Liver (tissue), 9 donors: ENCODE results near the gene SUGT1. TPM values are rescaled to one million over a fixed set of nuclear protein-coding genes. Genes with fewer than 3 reads are reported as not detected.

Experiments
- DNase-seq: peaks from one replicate; pipeline ENCODE4 v3.0.0-alpha.2; 2017; ENCODE audit warnings: low spot score
- H3K27ac ChIP-seq, 2 donors: one replicate each; pipeline ENCODE4 v1.7.0; 2013; ENCODE audit warnings: inconsistent platforms in 2 of 2, low read length in 2 of 2, control low read depth in 1 of 2, low read depth in 1 of 2, mild to moderate bottlenecking in 1 of 2
- H3K27me3 ChIP-seq, 4 donors: one replicate each; pipeline versions ENCODE4 v1.6.1 to v1.7.0; 2013; ENCODE audit warnings: low read length in 3 of 4, inconsistent platforms in 1 of 4, mild to moderate bottlenecking in 1 of 4, moderate library complexity in 1 of 4; ENCODE audit not compliant: control insufficient read depth in 4 of 4, insufficient read depth in 4 of 4
- H3K36me3 ChIP-seq, 4 donors: one replicate each; pipeline versions ENCODE4 v1.6.1 to v1.7.0; 2013; ENCODE audit warnings: low read length in 3 of 4, mild to moderate bottlenecking in 3 of 4, low read depth in 1 of 4, moderate library complexity in 1 of 4; ENCODE audit not compliant: control insufficient read depth in 4 of 4, insufficient read depth in 3 of 4
- H3K4me1 ChIP-seq, 4 donors: one replicate each; pipeline versions ENCODE4 v1.6.1 to v1.7.0; 2013; ENCODE audit warnings: low read length in 3 of 4, mild to moderate bottlenecking in 3 of 4, moderate library complexity in 1 of 4; ENCODE audit not compliant: control insufficient read depth in 4 of 4, insufficient read depth in 4 of 4
- H3K4me3 ChIP-seq, 3 donors: one replicate each; pipeline versions ENCODE4 v1.6.1 to v1.7.0; 2013; ENCODE audit warnings: low read length in 3 of 3, control low read depth in 1 of 3, low read depth in 1 of 3, mild to moderate bottlenecking in 1 of 3
- H3K9ac ChIP-seq, 2 donors: one replicate each; pipeline ENCODE4 v1.7.0; 2013; ENCODE audit warnings: low read length in 2 of 2, mild to moderate bottlenecking in 2 of 2, moderate library complexity in 2 of 2, control low read depth in 1 of 2, low read depth in 1 of 2
- H3K9me3 ChIP-seq, 4 donors: one replicate each; pipeline versions ENCODE4 v1.6.1 to v1.7.0; 2013; ENCODE audit warnings: low read length in 3 of 4; ENCODE audit not compliant: control insufficient read depth in 4 of 4
- EGR1 ChIP-seq, 2 donors: IDR thresholded peaks; 2 replicates each; pipeline ENCODE4 v1.6.1; 2016 to 2018; ENCODE audit warnings: antibody characterized with exemption in 2 of 2, low read depth in 2 of 2
- FOXA1 ChIP-seq: IDR thresholded peaks from 2 replicates; pipeline ENCODE4 v1.6.1; 2016; ENCODE audit warnings: antibody characterized with exemption
- FOXA2 ChIP-seq: IDR thresholded peaks from 2 replicates; pipeline ENCODE4 v1.6.1; 2016; ENCODE audit warnings: antibody characterized with exemption
- GABPA ChIP-seq, 2 donors: IDR thresholded peaks in 1 of 2; conservative IDR thresholded peaks in 1 of 2; 2 replicates each; pipeline ENCODE4 v1.6.1; 2016; ENCODE audit warnings: antibody characterized with exemption in 2 of 2, mild to moderate bottlenecking in 1 of 2, moderate library complexity in 1 of 2
- HNF4A ChIP-seq, 2 donors: conservative IDR thresholded peaks; 2 replicates each; pipeline ENCODE4 v1.6.1; 2016; ENCODE audit warnings: antibody characterized with exemption in 2 of 2, mild to moderate bottlenecking in 2 of 2
- HNF4G ChIP-seq: IDR thresholded peaks from 2 replicates; pipeline ENCODE4 v1.6.1; 2016; ENCODE audit warnings: antibody characterized with exemption
- JUND ChIP-seq, 2 donors: IDR thresholded peaks; 2 replicates each; pipeline ENCODE4 v1.6.1; 2016; ENCODE audit warnings: antibody characterized with exemption in 2 of 2
- NR2F2 ChIP-seq: IDR thresholded peaks from 2 replicates; pipeline ENCODE4 v1.6.1; 2016; ENCODE audit warnings: antibody characterized with exemption
- RAD21 ChIP-seq, 2 donors: IDR thresholded peaks; 2 replicates each; pipeline ENCODE4 v1.6.1; 2016; ENCODE audit warnings: antibody characterized with exemption in 2 of 2, mild to moderate bottlenecking in 2 of 2
- RXRA ChIP-seq, 2 donors: IDR thresholded peaks; 2 replicates each; pipeline ENCODE4 v1.6.1; 2017 to 2018; ENCODE audit warnings: antibody characterized with exemption in 2 of 2, mild to moderate bottlenecking in 1 of 2
- SP1 ChIP-seq: IDR thresholded peaks from 2 replicates; pipeline ENCODE4 v1.6.1; 2018; ENCODE audit warnings: antibody characterized with exemption, mild to moderate bottlenecking
- TAF1 ChIP-seq: conservative IDR thresholded peaks from 2 replicates; pipeline ENCODE4 v1.6.1; 2016; ENCODE audit warnings: antibody characterized with exemption, mild to moderate bottlenecking
- YY1 ChIP-seq: IDR thresholded peaks from 2 replicates; pipeline ENCODE4 v1.6.1; 2016; ENCODE audit warnings: antibody characterized with exemption, mild to moderate bottlenecking
- WGBS: extraction: QIAGEN DNeasy Blood & Tissue Kit; methylation state at CpG from one replicate; pipeline ENCODE4 v1.1.7; 2013; 5-methylcytosine and 5-hydroxymethylcytosine counted together
- polyA plus RNA-seq, 2 donors: library from polyadenylated mRNA; stranded (reverse) in 1 of 2; unstranded in 1 of 2; fragments of 200-250 nt in 1 of 2; fragments of >200 nt in 1 of 2; fragmentation: Nextera tagmentation in 1 of 2; extraction: Ambion mirVana in 1 of 2; gene quantifications; one replicate each; pipeline versions ENCODE4 v1.2.1 to v1.2.3, GENCODE V29; 2013 to 2015
- total RNA-seq, 2 donors: library from RNA; depleted of rRNA; stranded (reverse); fragments of >200 nt; gene quantifications; one replicate each; pipeline ENCODE4 v1.2.3, GENCODE V29; 2014
- TF ChIP-seq, protein P1 (sequence below): IDR thresholded peaks from 2 replicates; pipeline ENCODE4 v1.6.1; 2016; ENCODE audit warnings: antibody characterized with exemption
- TF ChIP-seq, protein P2 (sequence below): fragments of 150-350 bp; IDR thresholded peaks from 2 replicates; pipeline ENCODE4 v1.5.1; 2017; ENCODE audit warnings: improper control_type of control experiment, low read depth, low read length; ENCODE audit not compliant: missing input control
- TF ChIP-seq, protein P3 (sequence below): IDR thresholded peaks from 2 replicates; pipeline ENCODE4 v1.6.1; 2016; ENCODE audit warnings: antibody characterized with exemption
- TF ChIP-seq, protein P4 (sequence below): IDR thresholded peaks from 2 replicates; pipeline ENCODE4 v1.6.1; 2016; ENCODE audit warnings: antibody characterized with exemption, mild to moderate bottlenecking
- TF ChIP-seq, protein P5 (sequence below): IDR thresholded peaks from 2 replicates; pipeline ENCODE4 v1.6.1; 2016; ENCODE audit warnings: antibody characterized with exemption
- donor health status: healthy.
- donor health status: healthy.
- donor health status: healthy.
- donor health status: healthy.
- donor health status: healthy.

Gene SUGT1
- total RNA-seq = 10 to 100 TPM; 17.2 to 24.4 TPM
- polyA plus RNA-seq = 10 to 100 TPM; 15.5 to 24.9 TPM

DNA sequence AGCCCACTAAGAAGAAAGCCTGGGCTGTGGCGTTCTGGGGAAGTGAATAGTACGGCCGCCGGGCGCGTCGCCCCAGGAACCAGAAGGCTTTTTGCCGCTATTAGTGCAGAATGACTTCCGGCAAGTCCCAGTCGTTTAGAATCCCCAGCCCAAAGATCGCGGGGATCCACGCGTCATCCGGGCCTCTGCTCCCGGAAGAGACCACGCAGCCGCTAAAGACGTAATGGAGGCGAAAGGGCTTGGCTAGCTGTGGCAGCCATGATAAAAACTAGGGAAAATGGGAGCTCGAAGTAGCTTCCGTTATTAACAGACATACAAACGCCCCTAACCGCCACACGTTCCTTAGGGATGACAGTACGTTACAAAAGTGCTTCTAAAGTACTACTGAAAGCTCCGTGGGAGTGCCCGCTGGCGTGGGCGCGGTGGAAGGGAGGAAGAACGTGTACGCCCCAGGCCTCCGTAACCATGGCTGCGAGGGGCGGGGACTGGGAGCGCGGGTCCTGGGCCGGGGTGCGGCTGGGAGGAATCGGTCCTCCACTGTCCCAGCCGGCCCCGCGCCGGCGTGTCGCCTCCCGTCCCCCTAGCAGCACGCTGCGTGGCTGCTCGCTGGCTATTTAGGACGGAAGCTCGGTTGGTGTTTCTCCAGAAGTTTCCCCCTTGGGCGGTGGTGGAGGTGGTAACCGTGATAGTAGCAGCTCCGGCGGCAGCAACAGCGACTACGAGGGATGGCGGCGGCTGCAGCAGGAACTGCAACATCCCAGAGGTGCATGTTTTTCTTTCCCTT, at the start of gene SUGT1:
TSS of gene SUGT1 (plus strand) at position 641 of the 784 bp plus-strand sequence. CDS start at position 726, 85 bp downstream.
- Histone ChIP-seq H3K9me3 (no peaks in the 10 kb centered on the region), H3K4me1 (peaks cover 2 to 25% (median 19%) of the 10 kb centered on the region in 4 donors), H3K4me3 (peak within 1 kb of the TSS; percentile 85 to 94 (median 91)), H3K9ac (peak within 1 kb of the TSS; percentile 84 to 92), H3K36me3 (peaks cover under 1 to 4% (median 2%) of the 10 kb centered on the region in 4 donors), H3K27me3 (no peaks in the 10 kb centered on the region), H3K27ac (peak within 1 kb of the TSS; percentile 95 to 99)
- TF ChIP-seq, protein P1, sequence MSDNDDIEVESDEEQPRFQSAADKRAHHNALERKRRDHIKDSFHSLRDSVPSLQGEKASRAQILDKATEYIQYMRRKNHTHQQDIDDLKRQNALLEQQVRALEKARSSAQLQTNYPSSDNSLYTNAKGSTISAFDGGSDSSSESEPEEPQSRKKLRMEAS = peak; percentile 85
- TF ChIP-seq, protein P2, sequence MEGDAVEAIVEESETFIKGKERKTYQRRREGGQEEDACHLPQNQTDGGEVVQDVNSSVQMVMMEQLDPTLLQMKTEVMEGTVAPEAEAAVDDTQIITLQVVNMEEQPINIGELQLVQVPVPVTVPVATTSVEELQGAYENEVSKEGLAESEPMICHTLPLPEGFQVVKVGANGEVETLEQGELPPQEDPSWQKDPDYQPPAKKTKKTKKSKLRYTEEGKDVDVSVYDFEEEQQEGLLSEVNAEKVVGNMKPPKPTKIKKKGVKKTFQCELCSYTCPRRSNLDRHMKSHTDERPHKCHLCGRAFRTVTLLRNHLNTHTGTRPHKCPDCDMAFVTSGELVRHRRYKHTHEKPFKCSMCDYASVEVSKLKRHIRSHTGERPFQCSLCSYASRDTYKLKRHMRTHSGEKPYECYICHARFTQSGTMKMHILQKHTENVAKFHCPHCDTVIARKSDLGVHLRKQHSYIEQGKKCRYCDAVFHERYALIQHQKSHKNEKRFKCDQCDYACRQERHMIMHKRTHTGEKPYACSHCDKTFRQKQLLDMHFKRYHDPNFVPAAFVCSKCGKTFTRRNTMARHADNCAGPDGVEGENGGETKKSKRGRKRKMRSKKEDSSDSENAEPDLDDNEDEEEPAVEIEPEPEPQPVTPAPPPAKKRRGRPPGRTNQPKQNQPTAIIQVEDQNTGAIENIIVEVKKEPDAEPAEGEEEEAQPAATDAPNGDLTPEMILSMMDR = peak; percentile 46
- TF ChIP-seq HNF4G = no peak
- peak; percentile 59 for TF ChIP-seq SP1
- TF ChIP-seq NR2F2 = peak; percentile 8
- peak; percentile 22 to 27 for TF ChIP-seq JUND (IDR thresholded peaks at IDR 0.05)
- peak; percentile 13 to 62 for TF ChIP-seq RAD21 (IDR thresholded peaks at IDR 0.05)
- TF ChIP-seq, protein P3, sequence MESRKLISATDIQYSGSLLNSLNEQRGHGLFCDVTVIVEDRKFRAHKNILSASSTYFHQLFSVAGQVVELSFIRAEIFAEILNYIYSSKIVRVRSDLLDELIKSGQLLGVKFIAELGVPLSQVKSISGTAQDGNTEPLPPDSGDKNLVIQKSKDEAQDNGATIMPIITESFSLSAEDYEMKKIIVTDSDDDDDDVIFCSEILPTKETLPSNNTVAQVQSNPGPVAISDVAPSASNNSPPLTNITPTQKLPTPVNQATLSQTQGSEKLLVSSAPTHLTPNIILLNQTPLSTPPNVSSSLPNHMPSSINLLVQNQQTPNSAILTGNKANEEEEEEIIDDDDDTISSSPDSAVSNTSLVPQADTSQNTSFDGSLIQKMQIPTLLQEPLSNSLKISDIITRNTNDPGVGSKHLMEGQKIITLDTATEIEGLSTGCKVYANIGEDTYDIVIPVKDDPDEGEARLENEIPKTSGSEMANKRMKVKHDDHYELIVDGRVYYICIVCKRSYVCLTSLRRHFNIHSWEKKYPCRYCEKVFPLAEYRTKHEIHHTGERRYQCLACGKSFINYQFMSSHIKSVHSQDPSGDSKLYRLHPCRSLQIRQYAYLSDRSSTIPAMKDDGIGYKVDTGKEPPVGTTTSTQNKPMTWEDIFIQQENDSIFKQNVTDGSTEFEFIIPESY = peak; percentile 98
- peak; percentile 86 for TF ChIP-seq TAF1
- TF ChIP-seq FOXA2 = no peak
- peak; percentile 32 to 58 for TF ChIP-seq RXRA (IDR thresholded peaks at IDR 0.05)
- peak; percentile 99 for TF ChIP-seq YY1
- TF ChIP-seq GABPA (IDR thresholded peaks at IDR 0.05 in 1 of 2, conservative IDR thresholded peaks at IDR 0.05 in 1 of 2) = peak; percentile 68 to 87
- TF ChIP-seq, protein P4, sequence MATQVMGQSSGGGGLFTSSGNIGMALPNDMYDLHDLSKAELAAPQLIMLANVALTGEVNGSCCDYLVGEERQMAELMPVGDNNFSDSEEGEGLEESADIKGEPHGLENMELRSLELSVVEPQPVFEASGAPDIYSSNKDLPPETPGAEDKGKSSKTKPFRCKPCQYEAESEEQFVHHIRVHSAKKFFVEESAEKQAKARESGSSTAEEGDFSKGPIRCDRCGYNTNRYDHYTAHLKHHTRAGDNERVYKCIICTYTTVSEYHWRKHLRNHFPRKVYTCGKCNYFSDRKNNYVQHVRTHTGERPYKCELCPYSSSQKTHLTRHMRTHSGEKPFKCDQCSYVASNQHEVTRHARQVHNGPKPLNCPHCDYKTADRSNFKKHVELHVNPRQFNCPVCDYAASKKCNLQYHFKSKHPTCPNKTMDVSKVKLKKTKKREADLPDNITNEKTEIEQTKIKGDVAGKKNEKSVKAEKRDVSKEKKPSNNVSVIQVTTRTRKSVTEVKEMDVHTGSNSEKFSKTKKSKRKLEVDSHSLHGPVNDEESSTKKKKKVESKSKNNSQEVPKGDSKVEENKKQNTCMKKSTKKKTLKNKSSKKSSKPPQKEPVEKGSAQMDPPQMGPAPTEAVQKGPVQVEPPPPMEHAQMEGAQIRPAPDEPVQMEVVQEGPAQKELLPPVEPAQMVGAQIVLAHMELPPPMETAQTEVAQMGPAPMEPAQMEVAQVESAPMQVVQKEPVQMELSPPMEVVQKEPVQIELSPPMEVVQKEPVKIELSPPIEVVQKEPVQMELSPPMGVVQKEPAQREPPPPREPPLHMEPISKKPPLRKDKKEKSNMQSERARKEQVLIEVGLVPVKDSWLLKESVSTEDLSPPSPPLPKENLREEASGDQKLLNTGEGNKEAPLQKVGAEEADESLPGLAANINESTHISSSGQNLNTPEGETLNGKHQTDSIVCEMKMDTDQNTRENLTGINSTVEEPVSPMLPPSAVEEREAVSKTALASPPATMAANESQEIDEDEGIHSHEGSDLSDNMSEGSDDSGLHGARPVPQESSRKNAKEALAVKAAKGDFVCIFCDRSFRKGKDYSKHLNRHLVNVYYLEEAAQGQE = peak; percentile 78
- TF ChIP-seq, protein P5, sequence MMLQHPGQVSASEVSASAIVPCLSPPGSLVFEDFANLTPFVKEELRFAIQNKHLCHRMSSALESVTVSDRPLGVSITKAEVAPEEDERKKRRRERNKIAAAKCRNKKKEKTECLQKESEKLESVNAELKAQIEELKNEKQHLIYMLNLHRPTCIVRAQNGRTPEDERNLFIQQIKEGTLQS = peak; percentile 59
- peak in 1 of 2 donors; percentile 24 for TF ChIP-seq EGR1 (IDR thresholded peaks at IDR 0.05; ENCODE audit: low read depth in 2 of 2)
- TF ChIP-seq FOXA1 = no peak
- TF ChIP-seq HNF4A (conservative IDR thresholded peaks at IDR 0.05) = no peak
- under 1% methylated on average over 61 of the region's 61 CpGs for WGBS
- peak; percentile 96 for DNase-seq
